Endothelial cell of umbilical vein (primary cell): ENCODE data around the gene NLGN4Y. TPM values are rescaled to one million over a fixed set of nuclear protein-coding genes. Genes with fewer than 3 reads are reported as not detected.

ENCODE experiments used
- BruUV-seq: library from RNA; stranded (reverse); fragments of 400-500 nt; replicated peaks from 2 replicates; lab custom pipeline; 2021; lab: Mats Ljungman, UMichigan
- CTCF ChIA-PET: fragments of 300-600, 350-600 bp; sonication (Branson Sonifier 250); formaldehyde crosslinking; loops from one replicate; lab custom pipeline; 2021; ENCODE audit warnings: antibody characterized with exemption, inconsistent platforms; lab: Charles Lee
- POLR2A ChIA-PET: fragments of 300-600, 350-600 bp; sonication (Branson Sonifier 250); formaldehyde crosslinking; loops from one replicate; lab custom pipeline; 2021; ENCODE audit warnings: antibody characterized with exemption, inconsistent platforms; lab: Charles Lee
- DNase-seq: peaks from one replicate; pipeline ENCODE4 v3.0.0-alpha.2; 2011; ENCODE audit warnings: low read depth, low spot score
- FAIRE-seq: peaks from 2 replicates; lab custom pipeline; 2011; peaks lifted over from hg19 to GRCh38; lab: Jason Lieb, UNC
- H2AFZ ChIP-seq: 2 replicates; pipeline ENCODE4 v1.6.0; 2012; ENCODE audit warnings: low read depth, low read length, control low read depth, inconsistent platforms
- H3K27ac ChIP-seq: 2 replicates; pipeline ENCODE4 v1.5.1; 2011; ENCODE audit warnings: low read depth, mild to moderate bottlenecking, control low read depth, low read length, moderate library complexity; ENCODE audit not compliant: insufficient read depth
- H3K27me3 ChIP-seq, 2 experiments: 2 replicates each; pipeline versions ENCODE4 v1.6.0 to v1.6.1; 2011; ENCODE audit warnings: low read length in 2 of 2, mixed read lengths in 1 of 2; ENCODE audit not compliant: control insufficient read depth in 2 of 2, insufficient read depth in 2 of 2
- H3K36me3 ChIP-seq, 2 experiments: 2 replicates in 1 of 2; 3 replicates in 1 of 2; pipeline ENCODE4 v1.5.1; 2011; ENCODE audit warnings: low read length in 2 of 2, mild to moderate bottlenecking in 1 of 2, moderate library complexity in 1 of 2; ENCODE audit not compliant: control insufficient read depth in 2 of 2, insufficient read depth in 2 of 2; ENCODE audit errors: extremely low read depth in 1 of 2
- H3K4me1 ChIP-seq: 3 replicates; pipeline ENCODE4 v1.5.1; 2011; ENCODE audit warnings: mild to moderate bottlenecking, low read length; ENCODE audit not compliant: control insufficient read depth, insufficient read depth; ENCODE audit errors: extremely low read depth
- H3K4me2 ChIP-seq: 2 replicates; pipeline ENCODE4 v1.6.1; 2011; ENCODE audit warnings: low read length, control low read depth, mixed read lengths; ENCODE audit not compliant: insufficient read depth
- H3K4me3 ChIP-seq, 3 experiments: fragments of 200-600 bp in 1 of 3; sonication (generic), shearing (Covaris generic) in 1 of 3; replicated peaks in 1 of 3; 2 replicates each; pipeline ENCODE4 v1.5.1; 2011 to 2016; ENCODE audit warnings: control low read depth in 3 of 3, low read length in 3 of 3, mild to moderate bottlenecking in 2 of 3, inconsistent platforms in 1 of 3, low read depth in 1 of 3, moderate library complexity in 1 of 3; ENCODE audit not compliant: insufficient read depth in 1 of 3
- H3K79me2 ChIP-seq: 2 replicates; pipeline ENCODE4 v1.6.0; 2012; ENCODE audit warnings: low read length, inconsistent platforms; ENCODE audit not compliant: control insufficient read depth, insufficient read depth
- H3K9ac ChIP-seq: replicated peaks from 2 replicates; pipeline ENCODE3; 2011; ENCODE audit warnings: low read length, control low read depth; ENCODE audit not compliant: insufficient read depth; ENCODE audit errors: extremely low read depth
- H3K9me1 ChIP-seq: replicated peaks from 3 replicates; pipeline ENCODE4 v1.6.0; 2011; ENCODE audit warnings: mild to moderate bottlenecking, low read length; ENCODE audit not compliant: control insufficient read depth, insufficient read depth; ENCODE audit errors: extremely low read depth
- H3K9me3 ChIP-seq: replicated peaks from 2 replicates; pipeline ENCODE4 v1.5.1; 2012; ENCODE audit warnings: low read length, inconsistent platforms; ENCODE audit not compliant: control insufficient read depth, insufficient read depth
- H4K20me1 ChIP-seq: replicated peaks from 2 replicates; pipeline ENCODE3; 2011; ENCODE audit warnings: mild to moderate bottlenecking, low read length; ENCODE audit not compliant: control insufficient read depth, insufficient read depth; ENCODE audit errors: extremely low read depth
- FOS ChIP-seq: IDR thresholded peaks from 2 replicates; pipeline ENCODE4 v1.6.1; 2011; ENCODE audit warnings: mild to moderate bottlenecking, low read length, moderate library complexity, borderline replicate concordance; ENCODE audit not compliant: insufficient read depth
- GATA2 ChIP-seq: IDR thresholded peaks from 2 replicates; pipeline ENCODE4 v1.7.0; 2011; ENCODE audit warnings: low read depth, mild to moderate bottlenecking, moderate library complexity, mixed read lengths, low read length; ENCODE audit not compliant: insufficient read length, insufficient read depth
- MYC ChIP-seq: IDR thresholded peaks from one replicate; pipeline ENCODE4 v1.6.1; 2011; ENCODE audit warnings: mild to moderate bottlenecking, low read depth, low read length
- POLR2A ChIP-seq: IDR thresholded peaks from 2 replicates; pipeline ENCODE4 v1.6.1; 2012; ENCODE audit warnings: low read depth, mild to moderate bottlenecking, control low read depth, low read length
- POLR2AphosphoS5 ChIP-seq: IDR thresholded peaks from 2 replicates; pipeline ENCODE4 v1.6.1; 2012; ENCODE audit warnings: low read depth, mild to moderate bottlenecking, control low read depth, low read length, moderate library complexity; ENCODE audit not compliant: insufficient read depth
- dilution Hi-C: fragments of 300-500 bp; cut with MboI; formaldehyde crosslinking; loops from one replicate; pipeline ENCODE4 v1.15.0; 2019; ENCODE audit warnings: low sequenced_read_pairs; ENCODE audit not compliant: extremely low pct_ligation_motif_present
- intact Hi-C: fragments of 100-400 bp; cut with micrococcal nuclease; formaldehyde crosslinking; loops from one replicate; pipeline ENCODE4 v1.10.0; 2022
- polyA plus RNA-seq, 4 experiments: library from polyadenylated mRNA; depleted of rRNA in 3 of 4; stranded (reverse) in 3 of 4; unstranded in 1 of 4; fragments of >200 nt; gene quantifications; 2 replicates each; pipeline versions ENCODE4 v1.2.1 to v1.2.3, GENCODE V29; 2011 to 2012; ENCODE audit warnings: missing spikeins in 1 of 4
- total RNA-seq: library from RNA; stranded (reverse); gene quantifications from 2 replicates; pipeline ENCODE4 v1.2.3, GENCODE V29; 2021
- TF ChIP-seq, protein P1 (sequence below), 2 donors: IDR thresholded peaks; 1 replicate in 1 of 2; 2 replicates in 1 of 2; pipeline ENCODE4 v1.5.1; 2011; ENCODE audit warnings: low read length in 2 of 2, mild to moderate bottlenecking in 2 of 2, moderate library complexity in 2 of 2, control low read depth in 1 of 2, inconsistent platforms in 1 of 2, low read depth in 1 of 2; ENCODE audit not compliant: insufficient read depth in 1 of 2; ENCODE audit errors: extremely low read depth in 1 of 2

NLGN4Y gene
- total and polyA plus RNA-seq, 2 donors (not counting 3 experiments of a cell fraction or from before 2014, with no cell fraction given), result 16.0 to 26.6 TPM

DNA sequence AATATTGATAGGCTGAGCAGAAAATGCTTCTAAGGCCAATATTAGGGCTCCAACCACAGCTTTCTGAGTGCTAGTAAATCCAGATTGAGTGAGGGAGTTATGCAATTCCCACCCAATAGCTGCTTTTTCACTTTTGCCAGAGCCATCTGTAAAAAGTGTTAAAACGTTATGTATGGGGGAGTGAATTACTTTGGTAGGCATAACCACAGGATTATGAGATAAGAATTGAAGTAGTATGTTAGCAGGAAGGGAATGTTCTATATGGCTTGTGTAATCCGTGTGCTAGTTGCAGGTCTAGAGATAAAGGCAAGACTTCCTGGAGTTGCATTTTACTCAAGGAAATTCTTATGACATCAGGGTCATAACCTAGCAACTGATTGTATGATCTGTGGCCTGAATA lies 347.6 kb downstream of the NLGN4Y start:
- DNase-seq, result no peak
- BruUV-seq, result no TSS peak
- Histone ChIP-seq H3K9me3 (no peaks in the 10 kb centered on the region), H3K4me3 (no peak overlapping the region), H2AFZ (no peak overlapping the region), H3K36me3 (no peaks in the 10 kb centered on the region), H3K9me1 (no peaks in the 10 kb centered on the region), H3K4me2 (no peak overlapping the region), H3K27ac (no peak overlapping the region), H4K20me1 (no peaks in the 10 kb centered on the region), H3K4me1 (no peaks in the 10 kb centered on the region), H3K9ac (no peak overlapping the region), H3K27me3 (no peaks in the 10 kb centered on the region), H3K79me2 (no peaks in the 10 kb centered on the region)
- FAIRE-seq, result no peak
- no peak for TF ChIP-seq POLR2A
- TF ChIP-seq MYC, result no peak
- no peak for TF ChIP-seq POLR2AphosphoS5
- TF ChIP-seq, protein P1, sequence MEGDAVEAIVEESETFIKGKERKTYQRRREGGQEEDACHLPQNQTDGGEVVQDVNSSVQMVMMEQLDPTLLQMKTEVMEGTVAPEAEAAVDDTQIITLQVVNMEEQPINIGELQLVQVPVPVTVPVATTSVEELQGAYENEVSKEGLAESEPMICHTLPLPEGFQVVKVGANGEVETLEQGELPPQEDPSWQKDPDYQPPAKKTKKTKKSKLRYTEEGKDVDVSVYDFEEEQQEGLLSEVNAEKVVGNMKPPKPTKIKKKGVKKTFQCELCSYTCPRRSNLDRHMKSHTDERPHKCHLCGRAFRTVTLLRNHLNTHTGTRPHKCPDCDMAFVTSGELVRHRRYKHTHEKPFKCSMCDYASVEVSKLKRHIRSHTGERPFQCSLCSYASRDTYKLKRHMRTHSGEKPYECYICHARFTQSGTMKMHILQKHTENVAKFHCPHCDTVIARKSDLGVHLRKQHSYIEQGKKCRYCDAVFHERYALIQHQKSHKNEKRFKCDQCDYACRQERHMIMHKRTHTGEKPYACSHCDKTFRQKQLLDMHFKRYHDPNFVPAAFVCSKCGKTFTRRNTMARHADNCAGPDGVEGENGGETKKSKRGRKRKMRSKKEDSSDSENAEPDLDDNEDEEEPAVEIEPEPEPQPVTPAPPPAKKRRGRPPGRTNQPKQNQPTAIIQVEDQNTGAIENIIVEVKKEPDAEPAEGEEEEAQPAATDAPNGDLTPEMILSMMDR (IDR thresholded peaks at IDR 0.05; ENCODE audit: extremely low read depth in 1 of 2, insufficient read depth in 1 of 2, low read depth in 1 of 2, low read length in 2 of 2), result no peak
- no peak for TF ChIP-seq FOS
- TF ChIP-seq GATA2, result no peak
- intact Hi-C loops, result no loop called here
- CTCF ChIA-PET, result no interaction called here
- dilution Hi-C loops, result no loop called here
- POLR2A ChIA-PET, result no interaction called here
